ENCODE results near the gene GDPD3.

DNA sequence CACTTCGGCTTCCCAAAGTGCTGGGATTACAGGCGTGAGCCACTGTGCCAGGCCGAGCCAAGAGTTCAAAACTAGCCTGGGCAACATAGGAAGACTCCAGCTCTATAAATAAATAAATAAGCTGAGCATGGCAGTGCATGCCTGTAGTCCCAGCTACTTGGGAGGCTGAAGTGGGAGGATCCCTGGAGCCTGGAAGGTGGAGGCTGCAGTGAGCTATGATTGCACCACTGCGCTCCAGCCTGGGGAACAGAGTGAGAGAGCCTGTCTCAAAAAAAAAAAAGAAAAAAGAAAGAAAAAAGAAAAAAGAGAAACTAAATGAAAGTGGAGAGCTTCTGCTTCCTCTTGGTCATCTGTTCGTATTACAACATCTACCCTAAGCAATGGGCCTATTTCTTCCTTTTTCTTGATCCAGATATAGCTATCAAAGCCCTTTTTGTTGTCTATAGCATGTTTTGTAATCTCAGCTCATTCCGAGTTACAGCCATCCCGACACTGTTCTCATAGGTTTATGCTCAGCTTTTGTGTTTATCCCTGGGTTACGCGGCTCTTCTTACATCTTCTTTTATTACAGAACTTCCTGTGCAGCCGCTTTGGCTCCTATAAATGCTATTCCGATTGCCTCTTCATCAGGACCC, 23.8 kb upstream of the GDPD3 start:
- TF ChIP-seq, protein P1, sequence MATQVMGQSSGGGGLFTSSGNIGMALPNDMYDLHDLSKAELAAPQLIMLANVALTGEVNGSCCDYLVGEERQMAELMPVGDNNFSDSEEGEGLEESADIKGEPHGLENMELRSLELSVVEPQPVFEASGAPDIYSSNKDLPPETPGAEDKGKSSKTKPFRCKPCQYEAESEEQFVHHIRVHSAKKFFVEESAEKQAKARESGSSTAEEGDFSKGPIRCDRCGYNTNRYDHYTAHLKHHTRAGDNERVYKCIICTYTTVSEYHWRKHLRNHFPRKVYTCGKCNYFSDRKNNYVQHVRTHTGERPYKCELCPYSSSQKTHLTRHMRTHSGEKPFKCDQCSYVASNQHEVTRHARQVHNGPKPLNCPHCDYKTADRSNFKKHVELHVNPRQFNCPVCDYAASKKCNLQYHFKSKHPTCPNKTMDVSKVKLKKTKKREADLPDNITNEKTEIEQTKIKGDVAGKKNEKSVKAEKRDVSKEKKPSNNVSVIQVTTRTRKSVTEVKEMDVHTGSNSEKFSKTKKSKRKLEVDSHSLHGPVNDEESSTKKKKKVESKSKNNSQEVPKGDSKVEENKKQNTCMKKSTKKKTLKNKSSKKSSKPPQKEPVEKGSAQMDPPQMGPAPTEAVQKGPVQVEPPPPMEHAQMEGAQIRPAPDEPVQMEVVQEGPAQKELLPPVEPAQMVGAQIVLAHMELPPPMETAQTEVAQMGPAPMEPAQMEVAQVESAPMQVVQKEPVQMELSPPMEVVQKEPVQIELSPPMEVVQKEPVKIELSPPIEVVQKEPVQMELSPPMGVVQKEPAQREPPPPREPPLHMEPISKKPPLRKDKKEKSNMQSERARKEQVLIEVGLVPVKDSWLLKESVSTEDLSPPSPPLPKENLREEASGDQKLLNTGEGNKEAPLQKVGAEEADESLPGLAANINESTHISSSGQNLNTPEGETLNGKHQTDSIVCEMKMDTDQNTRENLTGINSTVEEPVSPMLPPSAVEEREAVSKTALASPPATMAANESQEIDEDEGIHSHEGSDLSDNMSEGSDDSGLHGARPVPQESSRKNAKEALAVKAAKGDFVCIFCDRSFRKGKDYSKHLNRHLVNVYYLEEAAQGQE (IDR thresholded peaks at IDR 0.05; ENCODE audit: low read depth, low read length): no peak
- TF ChIP-seq, protein P2, sequence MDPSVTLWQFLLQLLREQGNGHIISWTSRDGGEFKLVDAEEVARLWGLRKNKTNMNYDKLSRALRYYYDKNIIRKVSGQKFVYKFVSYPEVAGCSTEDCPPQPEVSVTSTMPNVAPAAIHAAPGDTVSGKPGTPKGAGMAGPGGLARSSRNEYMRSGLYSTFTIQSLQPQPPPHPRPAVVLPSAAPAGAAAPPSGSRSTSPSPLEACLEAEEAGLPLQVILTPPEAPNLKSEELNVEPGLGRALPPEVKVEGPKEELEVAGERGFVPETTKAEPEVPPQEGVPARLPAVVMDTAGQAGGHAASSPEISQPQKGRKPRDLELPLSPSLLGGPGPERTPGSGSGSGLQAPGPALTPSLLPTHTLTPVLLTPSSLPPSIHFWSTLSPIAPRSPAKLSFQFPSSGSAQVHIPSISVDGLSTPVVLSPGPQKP (IDR thresholded peaks at IDR 0.05; ENCODE audit: low read depth, low read length): no peak
- TF ChIP-seq CREB1 (IDR thresholded peaks at IDR 0.05; ENCODE audit: low read depth) (no peak), BMI1 (IDR thresholded peaks at IDR 0.05; ENCODE audit: borderline replicate concordance) (no peak), POLR2AphosphoS5 (IDR thresholded peaks at IDR 0.05; ENCODE audit: low read length) (no peak), NFXL1 (IDR thresholded peaks at IDR 0.05; ENCODE audit: borderline replicate concordance) (no peak)
- TF ChIP-seq, protein P3, sequence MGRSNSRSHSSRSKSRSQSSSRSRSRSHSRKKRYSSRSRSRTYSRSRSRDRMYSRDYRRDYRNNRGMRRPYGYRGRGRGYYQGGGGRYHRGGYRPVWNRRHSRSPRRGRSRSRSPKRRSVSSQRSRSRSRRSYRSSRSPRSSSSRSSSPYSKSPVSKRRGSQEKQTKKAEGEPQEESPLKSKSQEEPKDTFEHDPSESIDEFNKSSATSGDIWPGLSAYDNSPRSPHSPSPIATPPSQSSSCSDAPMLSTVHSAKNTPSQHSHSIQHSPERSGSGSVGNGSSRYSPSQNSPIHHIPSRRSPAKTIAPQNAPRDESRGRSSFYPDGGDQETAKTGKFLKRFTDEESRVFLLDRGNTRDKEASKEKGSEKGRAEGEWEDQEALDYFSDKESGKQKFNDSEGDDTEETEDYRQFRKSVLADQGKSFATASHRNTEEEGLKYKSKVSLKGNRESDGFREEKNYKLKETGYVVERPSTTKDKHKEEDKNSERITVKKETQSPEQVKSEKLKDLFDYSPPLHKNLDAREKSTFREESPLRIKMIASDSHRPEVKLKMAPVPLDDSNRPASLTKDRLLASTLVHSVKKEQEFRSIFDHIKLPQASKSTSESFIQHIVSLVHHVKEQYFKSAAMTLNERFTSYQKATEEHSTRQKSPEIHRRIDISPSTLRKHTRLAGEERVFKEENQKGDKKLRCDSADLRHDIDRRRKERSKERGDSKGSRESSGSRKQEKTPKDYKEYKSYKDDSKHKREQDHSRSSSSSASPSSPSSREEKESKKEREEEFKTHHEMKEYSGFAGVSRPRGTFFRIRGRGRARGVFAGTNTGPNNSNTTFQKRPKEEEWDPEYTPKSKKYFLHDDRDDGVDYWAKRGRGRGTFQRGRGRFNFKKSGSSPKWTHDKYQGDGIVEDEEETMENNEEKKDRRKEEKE (IDR thresholded peaks at IDR 0.05): no peak
- TF ChIP-seq, protein P4, sequence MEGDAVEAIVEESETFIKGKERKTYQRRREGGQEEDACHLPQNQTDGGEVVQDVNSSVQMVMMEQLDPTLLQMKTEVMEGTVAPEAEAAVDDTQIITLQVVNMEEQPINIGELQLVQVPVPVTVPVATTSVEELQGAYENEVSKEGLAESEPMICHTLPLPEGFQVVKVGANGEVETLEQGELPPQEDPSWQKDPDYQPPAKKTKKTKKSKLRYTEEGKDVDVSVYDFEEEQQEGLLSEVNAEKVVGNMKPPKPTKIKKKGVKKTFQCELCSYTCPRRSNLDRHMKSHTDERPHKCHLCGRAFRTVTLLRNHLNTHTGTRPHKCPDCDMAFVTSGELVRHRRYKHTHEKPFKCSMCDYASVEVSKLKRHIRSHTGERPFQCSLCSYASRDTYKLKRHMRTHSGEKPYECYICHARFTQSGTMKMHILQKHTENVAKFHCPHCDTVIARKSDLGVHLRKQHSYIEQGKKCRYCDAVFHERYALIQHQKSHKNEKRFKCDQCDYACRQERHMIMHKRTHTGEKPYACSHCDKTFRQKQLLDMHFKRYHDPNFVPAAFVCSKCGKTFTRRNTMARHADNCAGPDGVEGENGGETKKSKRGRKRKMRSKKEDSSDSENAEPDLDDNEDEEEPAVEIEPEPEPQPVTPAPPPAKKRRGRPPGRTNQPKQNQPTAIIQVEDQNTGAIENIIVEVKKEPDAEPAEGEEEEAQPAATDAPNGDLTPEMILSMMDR (IDR thresholded peaks at IDR 0.05 in 2 of 3, conservative IDR thresholded peaks at IDR 0.05 in 1 of 3; ENCODE audit: control insufficient read depth in 2 of 3, extremely low read depth in 1 of 3, insufficient read depth in 1 of 3, low read depth in 3 of 3, low read length in 3 of 3): no peak
- TF ChIP-seq, protein P5, sequence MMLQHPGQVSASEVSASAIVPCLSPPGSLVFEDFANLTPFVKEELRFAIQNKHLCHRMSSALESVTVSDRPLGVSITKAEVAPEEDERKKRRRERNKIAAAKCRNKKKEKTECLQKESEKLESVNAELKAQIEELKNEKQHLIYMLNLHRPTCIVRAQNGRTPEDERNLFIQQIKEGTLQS (IDR thresholded peaks at IDR 0.05; ENCODE audit: borderline replicate concordance, extremely low read depth, low read depth, low read length): no peak
